CD14-positive monocyte (primary cell): ENCODE results near the gene C1QTNF6. TPM values are rescaled to one million over a fixed set of nuclear protein-coding genes. Genes with fewer than 3 reads are reported as not detected.

Experiments used
- DNase-seq, 3 donors: peaks; one replicate each; pipeline ENCODE4 v3.0.0-alpha.2; 2011 to 2022
- H2AFZ ChIP-seq: 2 replicates; pipeline ENCODE4 v1.6.0; 2012; ENCODE audit warnings: mild to moderate bottlenecking, low read depth, low read length, inconsistent platforms; ENCODE audit not compliant: insufficient read depth, poor library complexity, severe bottlenecking
- H3K27ac ChIP-seq, 2 donors: 1 replicate in 1 of 2; 2 replicates in 1 of 2; pipeline ENCODE4 v1.5.1; 2012 to 2013; ENCODE audit warnings: low read length in 2 of 2, control low read depth in 1 of 2, inconsistent platforms in 1 of 2, low read depth in 1 of 2, mild to moderate bottlenecking in 1 of 2
- H3K27me3 ChIP-seq, 2 donors: one replicate each; pipeline versions ENCODE4 v1.6.0 to v1.6.1; 2011 to 2013; ENCODE audit warnings: low read length in 2 of 2; ENCODE audit not compliant: control insufficient read depth in 2 of 2, insufficient read depth in 2 of 2
- H3K36me3 ChIP-seq, 2 donors: replicated peaks in 1 of 2; 1 replicate in 1 of 2; 2 replicates in 1 of 2; pipeline versions ENCODE4 v1.5.1 to v1.6.1; 2012 to 2013; ENCODE audit warnings: low read length in 2 of 2, control low read depth in 1 of 2, inconsistent platforms in 1 of 2, mild to moderate bottlenecking in 1 of 2; ENCODE audit not compliant: insufficient read depth in 2 of 2, control insufficient read depth in 1 of 2
- H3K4me1 ChIP-seq, 2 donors: 1 replicate in 1 of 2; 2 replicates in 1 of 2; pipeline versions ENCODE4 v1.5.1 to v1.6.1; 2012 to 2013; ENCODE audit warnings: low read length in 2 of 2, control low read depth in 1 of 2, inconsistent platforms in 1 of 2, mild to moderate bottlenecking in 1 of 2, moderate library complexity in 1 of 2; ENCODE audit not compliant: insufficient read depth in 2 of 2, control insufficient read depth in 1 of 2
- H3K4me2 ChIP-seq: replicated peaks from 2 replicates; pipeline ENCODE3; 2012; ENCODE audit warnings: low read length, moderate library complexity, mild to moderate bottlenecking; ENCODE audit not compliant: poor library complexity, severe bottlenecking; ENCODE audit errors: extremely low read depth
- H3K4me3 ChIP-seq, 3 experiments: fragments of 200-600 bp in 1 of 3; sonication (generic) in 1 of 3; replicated peaks in 1 of 3; 1 replicate in 2 of 3; 2 replicates in 1 of 3; pipeline ENCODE4 v1.5.1; 2011 to 2013; ENCODE audit warnings: low read length in 3 of 3, mild to moderate bottlenecking in 3 of 3, control low read depth in 2 of 3, low read depth in 2 of 3, inconsistent platforms in 1 of 3, moderate library complexity in 1 of 3
- H3K79me2 ChIP-seq: 2 replicates; pipeline ENCODE4 v1.6.0; 2012; ENCODE audit warnings: mild to moderate bottlenecking, control low read depth, inconsistent platforms, low read length, moderate library complexity; ENCODE audit not compliant: insufficient read depth
- H3K9ac ChIP-seq: 2 replicates; pipeline ENCODE4 v1.6.0; 2017; ENCODE audit warnings: low read length, mild to moderate bottlenecking; ENCODE audit not compliant: insufficient read depth, poor library complexity, severe bottlenecking
- H3K9me3 ChIP-seq, 2 donors: replicated peaks in 1 of 2; 1 replicate in 1 of 2; 2 replicates in 1 of 2; pipeline versions ENCODE4 v1.5.1 to v1.6.1; 2012 to 2013; ENCODE audit warnings: low read length in 2 of 2, control low read depth in 1 of 2; ENCODE audit not compliant: control insufficient read depth in 1 of 2, insufficient read depth in 1 of 2
- H4K20me1 ChIP-seq: 2 replicates; pipeline ENCODE4 v1.6.0; 2012; ENCODE audit warnings: mild to moderate bottlenecking, low read length, control low read depth, moderate library complexity; ENCODE audit not compliant: insufficient read depth
- H3K27ac Mint-ChIP-seq, 7 donors: one replicate each; pipeline ENCODE4 v1.8.0; 2020; ENCODE audit warnings: mild to moderate bottlenecking in 7 of 7, mixed read lengths in 7 of 7, moderate library complexity in 6 of 7, inconsistent platforms in 2 of 7
- H3K27me3 Mint-ChIP-seq, 3 donors: one replicate each; pipeline ENCODE4 v1.8.0; 2021 to 2022; ENCODE audit warnings: low read depth in 3 of 3, mild to moderate bottlenecking in 3 of 3, mixed read lengths in 3 of 3, moderate library complexity in 3 of 3, inconsistent platforms in 1 of 3
- H3K36me3 Mint-ChIP-seq, 2 donors: one replicate each; pipeline ENCODE4 v1.8.0; 2020; ENCODE audit warnings: mixed read lengths in 2 of 2, inconsistent platforms in 1 of 2, mild to moderate bottlenecking in 1 of 2
- H3K4me1 Mint-ChIP-seq: one replicate; pipeline ENCODE4 v1.8.0; 2020; ENCODE audit warnings: mild to moderate bottlenecking, mixed read lengths
- H3K4me3 Mint-ChIP-seq, 2 donors: one replicate each; pipeline ENCODE4 v1.8.0; 2020; ENCODE audit warnings: mild to moderate bottlenecking in 2 of 2, mixed read lengths in 2 of 2, moderate library complexity in 1 of 2
- H3K9me3 Mint-ChIP-seq, 7 donors: one replicate each; pipeline ENCODE4 v1.8.0; 2020 to 2022; ENCODE audit warnings: mixed read lengths in 7 of 7, mild to moderate bottlenecking in 6 of 7, moderate library complexity in 6 of 7, inconsistent platforms in 2 of 7
- WGBS: methylation state at CpG from one replicate; pipeline ENCODE4 v1.1.5; 2013; ENCODE audit warnings: missing lambda C conversion rate; ENCODE audit not compliant: insufficient coverage; 5-methylcytosine and 5-hydroxymethylcytosine counted together
- intact Hi-C, 2 donors: fragments of 100-400 bp; cut with micrococcal nuclease; formaldehyde crosslinking; loops; one replicate each; pipeline versions ENCODE4 v1.15.0 to v1.15.1; 2023
- polyA plus RNA-seq, 3 donors: library from polyadenylated mRNA; depleted of rRNA in 1 of 3; unstranded in 2 of 3; stranded (reverse) in 1 of 3; fragments of 300-500 nt in 2 of 3; fragments of >200 nt in 1 of 3; fragmentation: Illumina TruSeq in 2 of 3; gene quantifications; 1 replicate in 2 of 3; 2 replicates in 1 of 3; pipeline ENCODE4 v1.2.3, GENCODE V29; 2012 to 2021
- TF ChIP-seq, protein P1 (sequence below): fragments of 200-600 bp; IDR thresholded peaks from one replicate; pipeline ENCODE4 v1.8.0; 2022; ENCODE audit warnings: antibody characterized with exemption, mild to moderate bottlenecking

Gene C1QTNF6
- polyA plus RNA-seq, 3 donors: 0.14 to 2.3 (median 0.24) TPM

DNA sequence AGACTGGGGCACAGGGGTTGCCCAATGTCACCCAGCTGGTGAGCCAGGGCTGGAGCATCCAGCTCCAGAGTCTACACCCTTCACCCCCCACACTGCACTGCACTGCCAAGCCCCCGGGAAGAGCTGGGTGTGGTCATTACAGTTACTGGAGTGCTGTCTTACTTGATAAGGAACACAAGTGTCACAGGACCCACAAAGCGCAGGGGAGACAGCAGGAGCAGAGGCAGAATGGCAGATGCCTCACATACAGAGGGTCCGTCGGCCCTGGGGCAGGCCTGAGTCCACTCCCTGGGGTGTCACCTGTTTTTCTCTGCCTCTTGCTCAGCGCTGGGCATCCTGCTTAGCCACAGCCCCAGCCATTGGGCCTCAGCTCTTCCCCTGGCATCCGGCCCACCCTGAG lies 46.1 kb downstream of the C1QTNF6 start:
- no peak overlapping the region for H2AFZ ChIP-seq
- 83% methylated on average over 6 of the region's 6 CpGs for WGBS
- H3K79me2 ChIP-seq: no peaks in the 10 kb centered on the region
- DNase-seq: no peak
- no peaks in the 10 kb centered on the region for H3K36me3 ChIP-seq
- H3K27me3 ChIP-seq: no peaks in the 10 kb centered on the region
- H3K4me1 ChIP-seq: no peaks in the 10 kb centered on the region
- peaks cover 4 to 16% (median 9%) of the 10 kb centered on the region in 3 donors for H3K27me3 Mint-ChIP-seq
- no peaks in the 10 kb centered on the region for H3K36me3 Mint-ChIP-seq
- no peaks in the 10 kb centered on the region for H4K20me1 ChIP-seq
- no peak overlapping the region for H3K27ac Mint-ChIP-seq
- TF ChIP-seq, protein P1, sequence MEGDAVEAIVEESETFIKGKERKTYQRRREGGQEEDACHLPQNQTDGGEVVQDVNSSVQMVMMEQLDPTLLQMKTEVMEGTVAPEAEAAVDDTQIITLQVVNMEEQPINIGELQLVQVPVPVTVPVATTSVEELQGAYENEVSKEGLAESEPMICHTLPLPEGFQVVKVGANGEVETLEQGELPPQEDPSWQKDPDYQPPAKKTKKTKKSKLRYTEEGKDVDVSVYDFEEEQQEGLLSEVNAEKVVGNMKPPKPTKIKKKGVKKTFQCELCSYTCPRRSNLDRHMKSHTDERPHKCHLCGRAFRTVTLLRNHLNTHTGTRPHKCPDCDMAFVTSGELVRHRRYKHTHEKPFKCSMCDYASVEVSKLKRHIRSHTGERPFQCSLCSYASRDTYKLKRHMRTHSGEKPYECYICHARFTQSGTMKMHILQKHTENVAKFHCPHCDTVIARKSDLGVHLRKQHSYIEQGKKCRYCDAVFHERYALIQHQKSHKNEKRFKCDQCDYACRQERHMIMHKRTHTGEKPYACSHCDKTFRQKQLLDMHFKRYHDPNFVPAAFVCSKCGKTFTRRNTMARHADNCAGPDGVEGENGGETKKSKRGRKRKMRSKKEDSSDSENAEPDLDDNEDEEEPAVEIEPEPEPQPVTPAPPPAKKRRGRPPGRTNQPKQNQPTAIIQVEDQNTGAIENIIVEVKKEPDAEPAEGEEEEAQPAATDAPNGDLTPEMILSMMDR: no peak
- intact Hi-C loops: no loop called here
- peaks cover 0 to 1% (median 0%) of the 10 kb centered on the region in 7 donors for H3K9me3 Mint-ChIP-seq
- H3K27ac ChIP-seq: no peak overlapping the region
- H3K4me3 Mint-ChIP-seq: no peak overlapping the region
- H3K4me1 Mint-ChIP-seq: no peaks in the 10 kb centered on the region
- no peak overlapping the region for H3K9ac ChIP-seq
- H3K4me3 ChIP-seq: no peak overlapping the region
- H3K4me2 ChIP-seq: no peak overlapping the region
- H3K9me3 ChIP-seq: no peaks in the 10 kb centered on the region

GRCh38 chr22:37141476-37141875 lies 46.6 kb downstream of the C1QTNF6 start:
- intact Hi-C loops: no loop called here
- no peak overlapping the region for H2AFZ ChIP-seq
- H3K9me3 Mint-ChIP-seq: peaks cover 0 to 1% (median 0%) of the 10 kb centered on the region in 7 donors
- H3K9ac ChIP-seq: no peak overlapping the region
- H3K27ac ChIP-seq: no peak overlapping the region
- H3K27me3 Mint-ChIP-seq: peaks cover 4 to 16% (median 9%) of the 10 kb centered on the region in 3 donors
- H3K4me3 ChIP-seq: no peak overlapping the region
- TF ChIP-seq, protein P1: no peak
- no peaks in the 10 kb centered on the region for H3K27me3 ChIP-seq
- 93% methylated on average over 9 of the region's 10 CpGs for WGBS
- no peaks in the 10 kb centered on the region for H3K4me1 ChIP-seq
- no peaks in the 10 kb centered on the region for H3K36me3 Mint-ChIP-seq
- no peaks in the 10 kb centered on the region for H3K79me2 ChIP-seq
- DNase-seq: no peak
- H3K27ac Mint-ChIP-seq: peak overlapping the region in 1 of 7 donors; percentile 22
- H3K4me1 Mint-ChIP-seq: no peaks in the 10 kb centered on the region
- H3K4me3 Mint-ChIP-seq: no peak overlapping the region
- H3K4me2 ChIP-seq: no peak overlapping the region
- no peaks in the 10 kb centered on the region for H3K9me3 ChIP-seq
- no peaks in the 10 kb centered on the region for H3K36me3 ChIP-seq
- H4K20me1 ChIP-seq: no peaks in the 10 kb centered on the region
